ENCODE data around the gene MYO1G.
"Not testable (repeated sequence)": the region's sequence is repeated elsewhere in the genome, so short reads cannot be mapped to it uniquely, and the experiment has no call there.

Gene MYO1G

DNA sequence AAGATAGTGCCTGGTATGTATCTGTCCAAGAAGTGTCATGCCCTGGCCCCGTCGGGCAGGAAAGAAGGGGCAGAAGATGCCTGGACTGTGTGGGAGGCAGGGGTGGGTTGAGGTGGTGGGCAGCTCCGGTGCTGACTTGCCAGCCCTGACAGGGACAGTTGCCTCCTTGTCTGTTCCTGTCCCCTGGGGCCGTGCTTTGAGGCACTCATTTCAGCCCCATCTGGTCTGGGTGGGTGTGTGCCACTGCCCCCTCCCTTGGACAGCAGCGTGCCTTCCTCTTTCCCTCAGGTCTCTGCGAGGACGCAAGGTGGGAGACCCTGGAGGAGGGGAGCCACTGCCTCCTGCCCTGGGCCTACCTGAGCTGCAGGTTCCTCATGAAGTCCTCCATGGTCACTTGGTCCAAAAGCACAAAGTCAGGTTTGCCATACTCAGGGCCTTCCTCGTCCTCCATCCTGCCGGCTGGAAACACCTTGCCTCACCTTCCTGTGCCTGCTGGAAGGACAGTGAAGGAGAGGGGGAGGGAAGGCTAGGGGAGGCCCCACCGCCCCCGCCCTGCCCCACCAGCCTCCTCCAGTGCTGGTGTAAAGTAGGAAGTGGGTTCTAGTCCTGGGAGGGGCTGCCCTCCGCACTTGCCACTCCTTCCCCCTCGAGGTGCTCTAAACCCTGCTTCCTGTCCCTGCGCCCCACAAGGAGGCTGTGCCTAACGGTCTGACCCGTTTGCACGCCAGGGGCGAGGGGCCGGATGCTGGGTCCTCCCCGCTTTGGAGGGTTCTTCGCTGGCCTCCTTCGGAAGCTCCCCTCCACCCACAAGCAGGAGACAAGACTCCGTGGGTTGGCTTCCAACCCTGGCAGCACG is at the start of gene MYO1G:
TSS of gene MYO1G (minus strand) at position 505 of the 856 bp plus-strand sequence. CDS start at position 451, 54 bp downstream.
- peak; percentile 81 for DNase-seq

DNA sequence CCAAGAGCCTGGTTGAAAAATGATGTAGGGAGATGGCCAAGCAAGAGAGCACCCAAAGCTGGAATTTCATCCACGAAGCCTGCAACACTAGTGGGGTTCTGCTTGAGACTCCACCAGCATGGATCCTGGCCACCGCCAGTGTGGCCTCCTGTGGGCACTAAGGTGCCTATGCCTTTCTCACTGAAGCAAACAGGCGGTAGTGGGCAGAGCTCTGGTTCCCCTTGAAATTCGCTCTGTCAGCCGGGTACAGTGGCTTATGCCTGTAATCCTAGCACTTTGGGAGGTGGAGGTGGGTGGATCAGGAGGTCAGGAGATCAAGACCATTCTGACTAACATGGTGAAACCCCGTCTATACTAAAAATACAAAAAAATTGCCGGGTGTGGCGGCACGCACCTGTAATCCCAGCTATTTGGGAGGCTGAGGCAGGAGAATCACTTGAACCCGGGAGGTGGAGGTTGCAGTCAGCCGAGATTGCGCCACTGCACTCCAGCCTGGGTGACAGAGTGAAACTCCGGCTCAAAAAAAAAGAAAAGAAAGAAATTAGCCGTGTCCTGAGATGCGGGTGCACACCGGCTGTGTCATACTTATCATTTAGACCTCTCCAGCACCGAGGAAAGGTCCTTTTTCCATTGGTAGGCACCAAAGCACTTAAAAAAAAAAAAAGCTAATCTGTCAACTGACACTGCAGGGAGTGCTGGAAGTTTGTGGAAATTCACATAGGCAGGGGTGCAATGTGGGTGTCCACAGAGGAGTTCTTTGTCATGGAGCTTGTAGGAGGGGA is 49.5 kb upstream of the MYO1G start:
- DNase-seq, result no peak

DNA sequence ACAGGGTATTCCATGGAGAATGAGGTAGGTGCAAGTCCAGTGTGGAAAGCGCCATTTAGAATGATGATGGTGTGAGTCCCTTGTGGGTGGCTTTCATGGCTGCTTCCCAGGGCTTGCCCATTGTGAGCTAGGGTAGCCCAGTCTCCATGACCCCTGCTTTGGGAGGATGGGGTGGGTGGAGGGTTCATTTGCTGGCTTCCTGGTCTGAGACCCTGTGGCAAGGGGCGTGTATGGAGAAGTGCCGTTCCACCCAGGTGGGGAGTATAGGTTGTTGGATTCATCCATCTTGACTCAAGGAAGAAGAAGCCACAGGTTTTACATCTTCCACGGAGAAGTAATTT is 48.9 kb upstream of the MYO1G start:
- no peak for DNase-seq

DNA sequence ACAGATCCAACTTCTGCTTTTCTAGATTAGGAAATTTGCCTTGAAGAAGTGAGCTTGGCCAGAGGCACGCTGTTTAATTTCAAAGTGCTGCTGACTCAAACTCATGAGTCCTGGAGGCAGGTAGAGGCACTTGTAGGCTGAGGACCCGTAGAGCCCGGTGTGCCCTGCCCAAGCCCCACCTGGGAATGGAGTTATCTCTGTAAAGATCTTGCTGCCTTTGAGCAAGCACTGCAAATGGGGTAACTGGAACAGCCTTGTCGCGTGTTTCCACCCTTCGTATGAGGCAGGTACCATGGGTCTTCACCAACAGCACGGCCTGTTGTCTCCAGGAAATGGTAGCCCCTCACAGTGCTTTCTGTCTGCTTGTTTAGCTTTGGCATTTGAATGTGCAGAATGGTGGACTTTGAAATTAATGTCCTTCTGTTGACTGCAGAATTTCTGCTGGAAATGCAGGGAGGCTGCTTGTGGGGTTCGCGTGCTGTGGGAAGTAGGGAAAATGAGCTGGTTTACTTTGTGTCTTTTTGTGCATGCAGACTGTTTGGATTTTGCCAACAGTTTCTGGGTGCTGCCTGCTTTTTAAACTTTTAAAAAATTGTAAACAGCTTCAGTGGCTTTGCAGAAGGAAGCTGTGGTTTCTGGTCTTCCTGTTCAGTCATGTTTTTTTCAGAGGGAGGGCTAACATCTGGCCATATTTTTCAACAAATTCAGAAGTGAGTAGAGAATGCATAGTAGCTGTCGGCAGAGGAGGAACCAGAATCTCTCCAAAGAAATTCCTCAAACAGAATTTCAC is 48.4 kb upstream of the MYO1G start:
- no peak for DNase-seq

DNA sequence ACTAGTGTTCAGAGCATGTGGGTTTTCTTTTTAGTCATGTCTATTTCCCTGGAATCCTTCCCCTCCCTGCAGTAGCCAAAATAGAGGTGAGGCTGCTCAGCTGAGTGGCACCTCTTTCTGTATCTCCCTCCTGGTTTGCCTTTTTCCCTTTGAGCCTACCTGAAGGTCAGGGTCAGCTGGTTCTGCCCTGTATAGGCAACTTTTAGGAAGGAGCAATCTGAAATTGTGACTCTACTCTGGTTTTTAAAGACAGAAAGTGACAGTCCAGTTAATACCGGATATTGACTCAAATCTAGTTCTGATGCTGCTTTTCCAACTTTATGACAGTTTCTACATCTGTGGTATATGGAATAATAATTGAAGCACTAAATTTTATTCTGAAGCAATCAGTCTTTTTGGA is 47.2 kb upstream of the MYO1G start:
- DNase-seq, result no peak

DNA sequence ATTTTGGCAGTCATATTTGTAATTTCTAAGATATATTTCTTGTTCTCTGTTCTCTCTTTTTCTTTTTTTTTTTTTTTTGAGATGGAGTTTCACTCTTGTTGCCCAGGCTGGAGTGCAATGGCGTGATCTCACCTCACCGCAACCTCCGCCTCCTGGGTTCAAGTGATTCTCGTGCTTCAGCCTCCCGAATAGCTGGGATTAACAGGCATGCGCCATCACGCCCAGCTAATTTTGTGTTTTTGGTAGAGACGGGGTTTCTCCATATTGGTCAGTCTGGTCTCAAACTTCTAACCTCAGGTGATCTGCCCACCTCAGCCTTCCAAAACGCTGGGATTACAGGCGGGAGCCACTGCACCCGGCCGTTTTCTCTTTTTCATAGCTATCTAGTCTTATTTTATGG is 46.7 kb upstream of the MYO1G start:
- DNase-seq, result not testable (repeated sequence)

DNA sequence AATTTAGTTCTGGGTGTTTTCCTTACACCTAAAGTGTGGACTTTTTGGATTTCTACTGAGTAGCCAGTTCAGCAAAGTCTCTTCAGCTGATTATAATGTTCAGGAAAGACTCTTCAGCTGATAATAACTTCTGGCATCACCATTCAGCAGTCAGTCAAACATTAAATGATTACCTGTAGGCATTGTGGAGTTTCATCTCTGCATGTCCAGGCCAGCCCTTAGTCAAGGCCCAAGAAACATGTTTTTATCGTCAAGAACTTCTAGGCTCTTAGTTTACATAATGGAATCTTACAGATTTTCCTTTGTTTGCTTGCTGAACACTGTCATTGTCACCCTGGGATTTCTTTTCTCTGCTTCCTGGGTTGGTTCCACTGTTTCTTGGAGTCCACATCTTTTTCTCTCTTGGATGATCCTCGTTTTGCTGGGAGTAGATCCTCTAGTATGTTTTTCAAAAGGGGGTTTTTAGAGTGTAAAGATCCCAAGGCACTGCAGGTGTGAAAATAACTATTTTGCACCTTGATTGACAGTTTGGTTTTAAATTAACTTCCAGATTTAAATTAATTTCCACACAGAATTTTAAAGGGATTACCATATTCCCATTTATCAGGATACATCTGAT is 45.4 kb upstream of the MYO1G start:
- no peak for DNase-seq

DNA sequence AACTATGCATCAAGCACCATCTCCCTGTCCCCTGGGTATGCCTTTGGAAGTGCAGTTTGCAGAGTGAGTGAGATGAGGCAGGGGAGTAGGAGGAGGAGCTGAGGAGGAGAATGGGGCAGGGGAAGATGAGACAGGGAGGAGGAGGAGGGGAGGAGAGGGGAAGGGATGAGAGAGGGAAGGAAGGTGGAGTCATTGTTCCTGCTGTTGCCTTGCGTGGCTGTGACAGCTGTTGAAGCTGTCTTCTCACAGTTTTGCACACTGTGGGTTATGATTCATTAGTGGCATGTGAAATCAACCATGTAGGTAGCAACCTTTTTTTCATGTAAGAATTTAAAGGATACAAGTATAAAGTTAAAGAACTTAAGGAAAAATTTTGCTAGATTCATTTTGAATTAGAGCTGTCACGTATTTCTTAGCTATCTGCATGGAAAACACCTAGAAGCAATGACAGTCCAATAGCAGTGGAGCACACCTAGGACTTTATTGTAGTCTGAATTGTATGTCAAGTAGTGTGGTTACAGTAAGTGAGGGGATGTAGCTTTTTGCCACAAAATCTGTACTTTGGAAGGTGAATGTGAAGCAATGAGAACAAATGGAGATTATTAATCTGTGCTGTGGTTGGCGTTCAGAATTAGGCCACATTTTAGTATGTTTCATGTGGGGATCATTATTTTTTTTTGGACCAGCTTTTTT is 42.9 kb upstream of the MYO1G start:
- DNase-seq, result no peak

DNA sequence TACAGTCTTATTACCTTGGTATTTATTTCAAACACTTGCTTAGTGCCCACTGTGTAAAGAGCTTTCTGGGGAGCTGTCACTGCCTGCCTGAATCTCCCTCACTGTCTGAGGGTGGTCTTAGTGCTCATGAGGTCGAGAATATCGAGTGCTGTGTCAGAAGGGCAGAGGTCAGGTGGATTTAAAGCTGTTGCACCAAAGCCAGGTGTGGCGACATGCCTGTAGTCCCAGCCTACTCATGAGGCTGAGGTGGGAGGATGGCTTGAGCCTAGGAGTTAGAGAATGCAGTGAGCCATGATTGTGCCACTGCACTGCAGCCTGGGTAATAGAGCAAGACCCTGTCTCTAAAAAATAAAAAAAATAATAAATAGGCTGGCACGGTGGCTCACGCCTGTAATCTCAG is 42.1 kb upstream of the MYO1G start:
- no peak for DNase-seq

DNA sequence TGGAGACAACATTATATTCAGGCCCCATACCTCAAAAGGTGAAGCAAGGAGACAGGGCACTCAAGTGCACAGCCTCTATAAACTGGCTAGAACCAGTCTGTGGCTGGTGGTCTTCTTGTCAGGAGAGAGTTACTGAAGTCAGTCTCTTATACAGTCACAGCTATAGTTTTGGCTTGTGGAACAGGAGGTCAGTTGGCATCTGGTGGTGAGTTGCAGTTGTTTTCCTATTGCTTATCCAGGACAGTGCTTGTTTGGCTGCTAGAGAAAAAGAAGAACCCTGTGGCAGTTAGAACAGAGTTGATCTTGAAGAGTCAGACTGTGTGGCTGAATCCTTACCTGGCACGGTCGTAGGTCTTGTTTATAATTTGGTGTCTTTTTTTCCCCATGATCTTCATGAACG is 38.4 kb upstream of the MYO1G start:
- DNase-seq, result no peak

DNA sequence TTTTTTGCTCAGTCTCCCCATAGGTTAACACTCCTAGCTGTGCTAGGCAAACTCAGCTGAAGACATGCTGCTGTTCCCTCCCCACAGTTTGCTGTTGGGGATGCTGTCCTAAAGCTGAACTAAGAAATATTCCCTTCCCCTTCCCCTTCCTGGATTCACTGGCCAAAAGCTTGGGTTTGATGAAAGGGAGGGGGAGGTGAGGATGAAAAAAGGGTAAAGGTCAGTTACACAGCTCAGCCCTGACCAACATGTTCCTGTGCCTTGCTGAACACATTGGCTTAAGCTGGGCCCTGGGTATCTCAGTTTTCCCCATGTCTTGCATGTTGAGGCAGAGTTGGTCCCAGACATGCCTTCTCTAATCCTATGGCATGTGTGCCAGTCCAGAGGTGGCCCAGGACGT is 36.5 kb upstream of the MYO1G start:
- no peak for DNase-seq

DNA sequence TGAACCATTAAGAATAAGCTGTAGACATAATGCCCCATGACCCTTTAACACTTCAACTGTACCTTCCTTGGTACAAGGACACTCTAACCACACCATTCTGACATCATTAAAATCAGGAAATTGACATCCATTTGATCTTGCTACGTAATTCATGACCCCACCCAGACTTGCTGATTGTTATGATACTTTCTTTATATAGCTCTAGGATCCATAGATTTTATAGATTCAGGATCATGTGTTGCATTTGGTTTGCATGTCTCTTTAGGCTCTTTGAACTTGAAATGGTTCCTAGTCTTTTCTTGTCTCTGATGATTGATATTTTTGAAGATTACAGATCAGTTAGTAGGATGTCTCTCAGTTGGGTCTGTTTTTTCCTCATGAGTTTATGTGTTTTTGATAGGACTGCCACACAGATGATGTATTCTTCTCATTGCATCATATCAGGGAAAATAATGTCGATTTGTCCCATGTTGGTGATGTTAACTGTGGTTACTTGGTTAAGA is 34.7 kb upstream of the MYO1G start:
- no peak for DNase-seq

DNA sequence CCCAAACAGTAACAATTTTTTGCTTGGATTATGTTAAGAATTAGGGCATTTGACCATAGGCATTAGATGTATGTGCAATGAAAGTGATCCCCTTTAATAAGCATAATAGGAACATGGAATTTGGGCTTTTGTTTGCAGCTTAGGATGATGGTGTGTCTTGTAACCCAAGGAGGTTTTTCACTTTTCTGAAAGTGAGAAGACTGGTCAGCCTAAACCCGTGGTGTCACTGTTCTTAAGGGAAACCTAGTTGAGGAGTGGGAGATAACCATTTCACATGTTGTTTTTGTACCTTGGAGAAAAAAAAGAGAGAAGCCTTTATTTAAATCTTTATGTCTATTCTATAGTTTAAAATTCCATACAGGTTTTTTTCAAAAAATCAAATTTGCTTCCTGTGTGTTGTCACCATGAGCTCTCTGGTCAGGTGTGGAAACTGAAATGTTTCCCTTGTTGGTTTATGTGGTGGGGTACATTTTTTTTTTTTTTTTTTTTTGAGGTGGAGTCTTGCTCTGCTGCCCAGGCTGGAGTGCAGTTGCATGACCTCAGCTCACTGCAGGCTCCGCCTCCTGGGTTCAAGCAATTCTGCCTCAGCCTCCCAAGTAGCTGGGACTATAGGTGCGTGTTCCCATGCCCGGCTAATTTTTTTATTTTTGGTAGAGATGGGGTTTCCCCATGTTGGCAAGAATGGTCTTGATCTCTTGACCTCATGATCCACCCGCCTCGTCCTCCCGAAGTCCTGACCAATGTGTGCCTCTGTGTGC is 28.9 kb upstream of the MYO1G start:
- DNase-seq, result no peak

DNA sequence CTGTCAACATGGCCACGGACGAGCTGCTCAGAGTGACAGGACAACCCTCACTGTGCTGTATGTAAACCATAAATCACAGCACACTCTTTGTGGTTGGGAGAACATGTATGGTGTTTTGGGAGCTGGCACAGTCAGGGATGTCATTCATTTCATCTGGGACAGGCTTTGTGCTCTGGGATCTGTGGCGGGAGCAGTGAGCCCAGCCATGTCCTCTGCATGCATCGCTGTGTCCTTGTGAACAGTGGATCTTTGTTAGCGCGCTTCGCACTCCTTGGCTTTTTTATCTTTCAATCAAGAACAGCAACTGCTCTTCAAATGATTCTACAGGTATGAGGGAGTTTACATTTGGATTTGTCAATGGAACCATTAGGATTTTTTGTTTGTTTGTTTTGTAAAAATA is 28.3 kb upstream of the MYO1G start:
- no peak for DNase-seq

DNA sequence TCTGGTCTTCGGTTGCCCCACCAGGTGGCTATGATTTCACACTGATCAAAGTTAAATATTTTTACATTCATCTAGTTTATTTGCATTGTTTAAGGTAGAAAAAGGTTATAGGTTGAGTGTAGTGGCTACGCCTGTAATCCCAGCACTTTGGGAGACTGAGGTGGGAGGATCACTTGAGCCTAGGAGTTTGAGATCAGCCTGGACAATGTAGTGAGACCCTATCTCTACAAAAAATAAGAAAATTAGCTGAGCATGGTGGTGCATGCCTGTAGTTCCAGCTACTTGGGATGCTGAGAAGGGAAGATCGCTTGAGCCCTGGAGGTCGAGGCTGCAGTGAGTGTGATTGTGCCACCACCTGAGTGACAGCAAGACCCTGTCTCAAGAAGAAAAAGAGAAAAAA is 25.0 kb upstream of the MYO1G start:
- no peak for DNase-seq

DNA sequence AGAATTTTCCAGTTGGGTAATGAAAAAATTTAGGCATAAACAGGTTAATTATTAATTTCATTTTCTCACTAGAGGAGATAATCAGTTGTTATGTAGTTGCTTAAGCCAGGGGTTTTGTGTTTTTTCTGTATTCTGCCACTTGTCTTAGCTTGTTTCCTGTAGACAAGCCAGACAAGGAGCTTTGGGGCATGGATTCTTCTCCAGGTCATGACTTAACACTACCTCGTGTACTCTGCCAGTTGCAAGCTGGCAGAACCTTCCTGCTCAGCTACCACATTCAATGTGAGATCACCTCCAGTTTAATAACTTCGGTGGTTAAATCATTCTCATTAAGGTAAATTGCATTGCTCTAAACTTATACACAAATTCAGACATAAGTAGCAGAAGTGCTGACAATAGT is 23.0 kb upstream of the MYO1G start:
- DNase-seq, result no peak

DNA sequence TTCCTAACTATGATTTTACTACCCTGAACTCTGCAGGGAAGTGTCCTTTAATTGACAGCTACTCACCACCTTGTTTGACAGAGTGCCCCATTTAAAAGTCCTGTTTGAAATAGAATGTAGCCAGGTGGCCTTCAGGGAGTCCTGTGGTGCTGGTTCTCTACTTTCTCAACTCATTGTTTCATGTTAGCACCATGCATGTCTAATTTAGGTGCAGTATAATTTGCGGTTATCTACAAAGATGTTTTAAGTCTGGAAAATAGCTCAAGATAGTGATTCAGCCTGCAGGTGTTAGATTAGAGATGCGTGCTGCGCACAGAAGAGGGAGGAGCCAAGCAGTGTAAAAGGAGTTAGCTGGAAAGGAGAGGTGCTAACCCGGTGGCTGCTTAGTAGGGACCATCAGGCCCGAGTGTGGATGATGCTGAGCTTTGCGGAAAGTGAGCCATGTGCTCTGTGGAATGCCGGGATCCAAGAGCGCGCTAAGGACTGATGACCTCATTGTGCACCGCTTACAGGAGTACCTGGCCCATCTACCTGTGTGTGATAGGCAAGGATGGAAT is 22.4 kb upstream of the MYO1G start:
- peak; percentile 64 for DNase-seq

DNA sequence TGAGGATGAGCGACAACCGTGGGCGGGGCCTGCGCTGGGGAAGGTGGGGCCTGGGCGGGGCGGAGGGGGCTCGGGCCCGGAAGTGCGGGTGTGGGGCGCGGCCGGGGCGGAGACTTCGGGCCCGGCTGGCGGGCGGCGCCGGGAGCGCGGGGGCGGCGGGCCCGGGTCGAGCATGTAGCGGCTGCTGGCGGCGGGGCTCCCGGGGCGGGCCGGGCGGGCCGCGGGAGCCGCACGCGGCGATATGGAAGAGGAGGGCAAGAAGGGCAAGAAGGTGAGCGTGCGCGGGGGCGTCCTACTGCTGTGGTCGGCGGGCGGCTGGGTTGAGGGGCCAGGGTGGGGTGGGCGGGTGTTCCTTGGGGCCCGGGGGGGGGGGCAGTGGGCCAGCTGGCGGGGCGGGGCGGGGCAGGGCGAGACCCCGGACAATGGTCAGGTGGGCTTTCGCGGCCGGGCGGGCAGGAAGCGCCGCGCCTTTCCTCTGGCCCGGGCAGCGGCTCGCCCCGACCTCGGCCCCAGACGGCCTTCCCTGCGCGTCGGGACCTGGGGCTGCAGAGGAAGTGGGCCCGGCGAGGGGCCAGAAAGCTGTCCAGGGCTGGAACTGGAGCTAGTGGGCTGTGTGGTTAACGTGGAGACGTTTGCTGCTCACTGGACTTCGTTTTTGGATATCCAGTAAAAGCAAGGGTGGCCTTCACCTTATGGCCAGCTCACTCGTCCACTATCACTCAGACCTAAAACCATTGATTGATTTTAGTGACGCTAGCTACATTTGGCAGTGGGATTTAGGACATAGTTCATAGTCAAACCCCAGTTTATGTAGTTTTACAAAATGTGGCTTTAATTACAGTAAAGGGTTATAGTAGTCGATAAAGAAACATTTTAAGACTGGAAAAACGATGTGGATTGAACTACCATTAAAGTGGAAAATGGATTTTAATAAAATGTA is 21.5 kb upstream of the MYO1G start, which contains the start of gene CCM2:
TSS of gene CCM2 (plus strand) at position 109 of the 940 bp plus-strand sequence. CDS start at position 242, 133 bp downstream.
- DNase-seq, result peak; percentile 31

DNA sequence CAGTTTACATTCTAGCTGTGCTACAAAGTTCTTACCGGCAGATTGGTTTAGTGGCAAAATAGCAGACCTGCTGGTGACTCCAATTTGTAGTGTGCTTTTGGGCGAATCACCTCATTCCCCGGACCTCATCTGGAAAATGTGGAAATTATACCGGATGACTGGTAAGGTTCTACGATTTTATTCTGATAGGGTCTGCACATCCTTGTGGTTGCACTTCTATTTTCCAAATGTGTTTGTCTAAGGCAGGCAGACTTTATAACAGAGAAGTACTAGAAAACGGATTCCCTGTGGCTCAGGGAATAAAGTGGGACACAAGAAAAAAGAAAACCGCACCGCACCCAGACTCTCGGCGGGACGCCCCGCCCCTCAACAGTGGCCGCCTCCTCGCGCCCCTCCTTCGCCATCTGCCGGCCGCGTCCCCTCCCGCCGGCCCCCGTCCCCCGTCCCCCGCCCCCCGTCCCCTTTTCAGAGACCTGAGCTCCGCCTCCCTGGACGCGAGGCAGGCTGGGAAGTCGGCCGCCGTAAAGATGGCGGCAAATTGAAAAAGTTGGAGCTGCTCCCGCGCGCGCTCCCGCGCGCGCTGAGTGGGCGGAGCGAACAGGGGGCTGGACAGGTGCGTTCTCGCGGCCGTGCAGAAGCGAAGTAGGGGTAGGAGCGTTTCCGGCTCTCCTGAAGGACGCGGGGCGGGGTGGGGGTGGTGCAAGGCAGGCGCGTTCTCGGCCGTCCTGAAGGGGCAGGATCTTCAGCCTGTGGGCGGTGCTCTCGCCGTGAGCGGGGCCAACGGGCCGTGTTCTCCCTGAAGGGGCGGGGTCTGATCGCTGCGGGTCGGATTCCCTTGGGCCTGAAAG is 20.7 kb upstream of the MYO1G start:
- DNase-seq, result peak; percentile 98
